IMR-90 (cell line): ENCODE results near the gene NCKAP5. TPM values are rescaled to one million over a fixed set of nuclear protein-coding genes. Genes with fewer than 3 reads are reported as not detected.

Experiments used
- ATAC-seq: fragments of 200-7000 bp; cut with Tn5 transposase; 2 replicates; pipeline ENCODE4 v1.9.1; 2020; ENCODE audit warnings: low read depth, mild to moderate bottlenecking, moderate library complexity
- BruUV-seq: library from RNA; stranded (reverse); fragments of 400-500 nt; replicated peaks from 2 replicates; lab custom pipeline; 2021; lab: Mats Ljungman, UMichigan
- CTCF ChIA-PET: fragments of 300-600 bp; formaldehyde crosslinking; extraction: SDS; loops from one replicate; lab custom pipeline; 2021; ENCODE audit warnings: antibody characterized with exemption; lab: Yijun Ruan, JAX
- POLR2A ChIA-PET: fragments of 300-600 bp; sonication (Branson Sonifier 250); formaldehyde crosslinking; loops from one replicate; lab custom pipeline; 2022; ENCODE audit warnings: antibody characterized with exemption; ENCODE audit not compliant: unreplicated experiment; lab: Charles Lee
- DNase-seq: peaks from one replicate; pipeline ENCODE4 v3.0.0; 2013
- H2AFZ ChIP-seq: replicated peaks from 2 replicates; pipeline ENCODE3; 2013; ENCODE audit warnings: low read length, mild to moderate bottlenecking; ENCODE audit not compliant: poor library complexity
- H2AK5ac ChIP-seq: 2 replicates; pipeline ENCODE4 v1.6.1; 2013; ENCODE audit warnings: low read depth, low read length, inconsistent platforms
- H2AK9ac ChIP-seq: replicated peaks from 2 replicates; pipeline ENCODE3; 2013; ENCODE audit warnings: mild to moderate bottlenecking, low read depth, low read length, moderate library complexity; ENCODE audit not compliant: poor library complexity
- H2BK120ac ChIP-seq: 2 replicates; pipeline ENCODE4 v1.6.1; 2013; ENCODE audit warnings: low read depth, low read length, inconsistent platforms
- H2BK15ac ChIP-seq: 3 replicates; pipeline ENCODE4 v1.6.1; 2013; ENCODE audit warnings: low read depth, low read length, inconsistent platforms
- H2BK20ac ChIP-seq: 2 replicates; pipeline ENCODE4 v1.6.1; 2013; ENCODE audit warnings: low read depth, mild to moderate bottlenecking, inconsistent platforms, low read length, moderate library complexity
- H2BK5ac ChIP-seq: 2 replicates; pipeline ENCODE4 v1.6.1; 2013; ENCODE audit warnings: mild to moderate bottlenecking, low read depth, low read length, inconsistent platforms; ENCODE audit not compliant: poor library complexity, severe bottlenecking
- H3K14ac ChIP-seq: replicated peaks from 2 replicates; pipeline ENCODE4 v1.6.1; 2013; ENCODE audit warnings: low read depth, low read length, inconsistent platforms
- H3K18ac ChIP-seq: 2 replicates; pipeline ENCODE4 v1.6.1; 2013; ENCODE audit warnings: low read depth, low read length, control low read depth
- H3K23ac ChIP-seq: 2 replicates; pipeline ENCODE4 v1.6.1; 2013; ENCODE audit warnings: low read depth, low read length, inconsistent platforms
- H3K27ac ChIP-seq: 2 replicates; pipeline ENCODE4 v1.5.1; 2013; ENCODE audit warnings: mild to moderate bottlenecking, control low read depth, low read length; ENCODE audit not compliant: insufficient read depth
- H3K27me3 ChIP-seq: 2 replicates; pipeline ENCODE4 v1.6.1; 2013; ENCODE audit warnings: low read length; ENCODE audit not compliant: control insufficient read depth, insufficient read depth
- H3K36me3 ChIP-seq: 2 replicates; pipeline ENCODE4 v1.6.1; 2013; ENCODE audit warnings: low read length, mixed read lengths; ENCODE audit not compliant: control insufficient read depth, insufficient read depth
- H3K4ac ChIP-seq: 2 replicates; pipeline ENCODE4 v1.6.1; 2013; ENCODE audit warnings: low read depth, low read length, inconsistent platforms
- H3K4me1 ChIP-seq: 2 replicates; pipeline ENCODE4 v1.6.1; 2013; ENCODE audit warnings: low read length, mixed read lengths; ENCODE audit not compliant: control insufficient read depth, insufficient read depth
- H3K4me2 ChIP-seq: 2 replicates; pipeline ENCODE4 v1.6.1; 2013; ENCODE audit warnings: low read depth, mild to moderate bottlenecking, control low read depth, low read length, moderate library complexity
- H3K4me3 ChIP-seq: 2 replicates; pipeline ENCODE4 v1.5.1; 2013; ENCODE audit warnings: low read depth, mild to moderate bottlenecking, control low read depth, low read length, moderate library complexity; ENCODE audit not compliant: insufficient read depth
- H3K56ac ChIP-seq: 2 replicates; pipeline ENCODE4 v1.6.1; 2013; ENCODE audit warnings: low read length, inconsistent platforms; ENCODE audit not compliant: insufficient read depth; ENCODE audit errors: extremely low read depth
- H3K79me1 ChIP-seq, 2 experiments: 2 replicates each; pipeline ENCODE4 v1.6.1; 2013; ENCODE audit warnings: low read length in 2 of 2, inconsistent platforms in 1 of 2, low read depth in 1 of 2
- H3K9ac ChIP-seq: 2 replicates; pipeline ENCODE4 v1.6.1; 2013; ENCODE audit warnings: low read depth, low read length, control low read depth
- H3K9me1 ChIP-seq: 2 replicates; pipeline ENCODE4 v1.6.1; 2013; ENCODE audit warnings: low read length, inconsistent platforms; ENCODE audit not compliant: insufficient read depth
- H3K9me3 ChIP-seq: 2 replicates; pipeline ENCODE4 v1.6.1; 2013; ENCODE audit warnings: low read length; ENCODE audit not compliant: control insufficient read depth, insufficient read depth
- H4K20me1 ChIP-seq: 2 replicates; pipeline ENCODE4 v1.6.1; 2013; ENCODE audit warnings: low read length, inconsistent platforms; ENCODE audit not compliant: insufficient read depth
- H4K5ac ChIP-seq: 2 replicates; pipeline ENCODE4 v1.6.1; 2013; ENCODE audit warnings: mild to moderate bottlenecking, low read depth, low read length, control low read depth
- H4K8ac ChIP-seq, 2 experiments: 2 replicates each; pipeline ENCODE4 v1.6.1; 2013; ENCODE audit warnings: low read depth in 2 of 2, low read length in 2 of 2, control low read depth in 1 of 2, inconsistent platforms in 1 of 2
- H4K91ac ChIP-seq: 2 replicates; pipeline ENCODE4 v1.6.1; 2013; ENCODE audit warnings: low read depth, low read length, inconsistent platforms; ENCODE audit not compliant: insufficient read depth
- BHLHE40 ChIP-seq: fragments of 150-350 bp; IDR thresholded peaks from 2 replicates; pipeline ENCODE4 v1.6.1; 2016; ENCODE audit warnings: mild to moderate bottlenecking, low read depth, low read length
- CEBPB ChIP-seq: IDR thresholded peaks from 2 replicates; pipeline ENCODE4 v1.6.1; 2012; ENCODE audit warnings: low read depth, low read length, improper control_type of control experiment
- ELK1 ChIP-seq: fragments of 150-350 bp; IDR thresholded peaks from 2 replicates; pipeline ENCODE4 v1.6.1; 2016; ENCODE audit warnings: low read depth, mild to moderate bottlenecking, low read length, moderate library complexity, borderline replicate concordance
- MAFK ChIP-seq: IDR thresholded peaks from 2 replicates; pipeline ENCODE4 v1.6.1; 2012; ENCODE audit warnings: low read depth, low read length, improper control_type of control experiment
- MXI1 ChIP-seq: IDR thresholded peaks from 2 replicates; pipeline ENCODE4 v1.6.1; 2012; ENCODE audit warnings: low read depth, mild to moderate bottlenecking, low read length, moderate library complexity, borderline replicate concordance
- RAD21 ChIP-seq: IDR thresholded peaks from 2 replicates; pipeline ENCODE4 v1.6.1; 2012; ENCODE audit warnings: low read length, improper control_type of control experiment
- WGBS, 2 experiments: methylation state at CpG; one replicate each; pipeline versions ENCODE4 v1.1.5 to v1.1.7; 2013; ENCODE audit warnings: missing lambda C conversion rate in 2 of 2; ENCODE audit not compliant: insufficient read length in 1 of 2; ENCODE audit errors: extremely low coverage in 2 of 2; 5-methylcytosine and 5-hydroxymethylcytosine counted together
- dilution Hi-C: fragments of 300-500 bp; cut with HindIII; formaldehyde crosslinking; loops from one replicate; pipeline ENCODE4 v1.14.3; 2018; ENCODE audit warnings: low sequenced_read_pairs; ENCODE audit not compliant: unreplicated experiment
- in situ Hi-C: fragments of 300-500 bp; cut with MboI; formaldehyde crosslinking; loops from 3 replicates; pipeline ENCODE4 v1.14.3; 2019; ENCODE audit warnings: low sequenced_read_pairs, inconsistent platforms, mixed read lengths
- intact Hi-C: fragments of 100-400 bp; cut with micrococcal nuclease; formaldehyde crosslinking; loops from 2 replicates; pipeline ENCODE4 v1.10.0; 2022
- polyA plus RNA-seq, 3 experiments: library from polyadenylated mRNA; depleted of rRNA; stranded (reverse); fragments of >200 nt; gene quantifications; 2 replicates each; pipeline ENCODE4 v1.2.3, GENCODE V29; 2012; ENCODE audit warnings: low replicate concordance in 1 of 3
- total RNA-seq: library from RNA; depleted of rRNA; stranded (reverse); fragments of >200 nt; gene quantifications from 2 replicates; pipeline ENCODE4 v1.2.3, GENCODE V29; 2012

NCKAP5 gene
- total and polyA plus RNA-seq, 2 of the 4 experiments (the other 2 are of a cell fraction): 2.7 to 3.9 TPM

GRCh38 chr2:133400411-133400810 lies 167.9 kb downstream of the NCKAP5 start:
- Histone ChIP-seq H3K18ac (no peak overlapping the region), H2BK5ac (no peak overlapping the region), H3K23ac (no peak overlapping the region), H4K8ac (no peak overlapping the region), H4K91ac (no peak overlapping the region), H3K79me1 (no peaks in the 10 kb centered on the region), H4K5ac (no peak overlapping the region), H3K4me3 (no peak overlapping the region), H3K9me1 (no peaks in the 10 kb centered on the region), H3K56ac (no peak overlapping the region), H2BK15ac (no peak overlapping the region), H2BK120ac (0 out of 2 replicates have a peak overlapping the region, but pooled peaks have one; percentile 0), H3K27me3 (no peaks in the 10 kb centered on the region), H3K4me1 (no peaks in the 10 kb centered on the region; the same call in 1 of the 2 replicates), H3K27ac (no peak overlapping the region), H2AK5ac (no peak overlapping the region), H3K36me3 (no peaks in the 10 kb centered on the region), H3K9me3 (no peaks in the 10 kb centered on the region), H2BK20ac (no peak overlapping the region), H3K4me2 (no peak overlapping the region), H4K20me1 (no peaks in the 10 kb centered on the region), H3K9ac (no peak overlapping the region), H2AFZ (no peak overlapping the region), H3K4ac (no peak overlapping the region), H3K14ac (no peak overlapping the region), H2AK9ac (no peak overlapping the region)
- POLR2A ChIA-PET: no interaction called here
- CTCF ChIA-PET: interaction anchor here (0.7 to 1.1 kb wide), 3 partner anchors 69 to 153 kb away, joined by 3 read pairs; no protein-coding TSS in a partner anchor
- in situ Hi-C loops: no loop called here
- DNase-seq (no peak), ATAC-seq (no peak)
- TF ChIP-seq MAFK: no peak
- TF ChIP-seq CEBPB: no peak
- TF ChIP-seq BHLHE40: no peak
- TF ChIP-seq RAD21: no peak
- TF ChIP-seq MXI1: no peak
- no peak for TF ChIP-seq ELK1
- no CpG with 5 or more reads among the region's 2 CpGs for WGBS, 2 experiments
- no TSS peak for BruUV-seq
- intact Hi-C loops: loop anchor here (10.0 kb wide), 1 partner anchor 206 kb away; no protein-coding TSS in a partner anchor
- dilution Hi-C loops: no loop called here
